Measurements from ENCODE around the gene POLE.

POLE gene

GRCh38 chr12:132593938-132594358 lies 93.2 kb downstream of the POLE start:
- peak; percentile 88 for DNase-seq (ENCODE audit: low read depth)

GRCh38 chr12:132593521-132593920 lies 93.6 kb downstream of the POLE start:
- no peak for DNase-seq (ENCODE audit: low read depth)

DNA sequence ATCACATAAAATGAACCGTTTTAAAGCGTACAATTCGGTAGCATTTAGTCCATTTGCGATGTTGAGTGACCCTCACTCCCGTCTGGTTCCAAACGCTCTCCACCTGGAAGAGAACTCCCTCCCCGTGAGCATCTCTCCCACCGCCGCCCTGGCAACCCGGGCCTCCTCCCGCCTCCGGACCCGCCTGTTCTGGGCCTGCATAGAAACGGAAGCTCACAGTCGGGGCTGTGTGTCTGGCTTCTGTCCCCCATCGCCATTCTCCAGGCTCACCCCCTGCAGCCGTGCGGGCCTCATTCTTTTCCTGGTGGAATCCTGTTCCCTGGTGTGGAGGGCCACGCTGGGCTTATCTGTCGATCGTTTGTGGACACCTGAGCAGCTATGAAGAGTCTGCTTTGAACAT lies 94.1 kb downstream of the POLE start:
- DNase-seq (ENCODE audit: low read depth), result no peak

GRCh38 chr12:132592282-132592970 lies 94.7 kb downstream of the POLE start:
- DNase-seq (ENCODE audit: low read depth), result no peak

- no peak for DNase-seq (ENCODE audit: low read depth)
Observed at GRCh38 chr12:132591107-132591935, 95.8 kb downstream of the POLE start.

- no peak for DNase-seq (ENCODE audit: low read depth)
Observed at GRCh38 chr12:132588821-132589669, 98.1 kb downstream of the POLE start.

GRCh38 chr12:132588319-132588718 lies 98.8 kb downstream of the POLE start:
- DNase-seq (ENCODE audit: low read depth), result no peak

- DNase-seq (ENCODE audit: low read depth), result no peak
Observed at GRCh38 chr12:132587781-132588180, 99.4 kb downstream of the POLE start.

- no peak for DNase-seq (ENCODE audit: low read depth)
Observed at GRCh38 chr12:132586929-132587328, 100.2 kb downstream of the POLE start.

GRCh38 chr12:132585177-132585576 lies 102.0 kb downstream of the POLE start:
- DNase-seq (ENCODE audit: low read depth), result no peak

DNA sequence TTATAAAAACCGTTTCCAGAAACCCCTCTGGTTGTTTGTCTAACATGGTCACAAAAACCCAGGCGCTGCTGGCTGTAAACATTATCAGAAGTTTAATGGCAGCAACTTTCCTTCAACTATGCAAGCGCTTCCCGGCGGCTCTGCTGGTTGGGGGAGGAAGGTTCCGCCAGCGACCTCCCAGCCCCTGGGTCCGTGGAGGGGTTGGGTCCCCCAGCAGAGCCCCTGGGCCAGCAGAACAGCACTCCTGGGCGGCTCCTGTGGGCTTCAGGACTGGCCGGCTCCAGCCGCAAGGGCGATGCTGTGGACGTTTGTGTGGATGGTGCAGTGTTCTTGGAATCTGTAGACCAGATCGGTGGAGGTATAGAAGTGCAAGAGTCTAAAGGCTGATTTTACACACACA lies 102.7 kb downstream of the POLE start:
- no peak for DNase-seq (ENCODE audit: low read depth)

DNA sequence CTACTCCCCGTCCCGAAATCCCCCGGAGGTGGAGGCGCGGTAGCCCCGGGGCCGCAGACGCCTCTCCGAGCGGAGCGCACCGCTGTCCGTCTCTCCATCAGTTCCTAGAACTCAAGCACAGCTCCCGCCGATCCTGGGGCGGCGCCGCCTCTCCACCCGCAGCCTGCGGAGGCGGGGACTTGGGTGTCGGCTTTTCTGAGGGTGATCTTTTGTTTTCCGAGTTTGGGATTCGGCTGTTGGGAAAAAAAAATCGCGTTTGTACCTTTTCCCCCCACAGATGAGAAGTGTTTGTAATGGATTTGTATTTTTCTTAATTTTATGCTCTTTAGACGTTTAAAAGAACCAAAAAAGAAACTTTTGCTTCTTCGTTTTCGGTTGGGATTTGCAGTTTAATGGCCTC lies 103.4 kb downstream of the POLE start:
- DNase-seq (ENCODE audit: low read depth), result no peak

DNA sequence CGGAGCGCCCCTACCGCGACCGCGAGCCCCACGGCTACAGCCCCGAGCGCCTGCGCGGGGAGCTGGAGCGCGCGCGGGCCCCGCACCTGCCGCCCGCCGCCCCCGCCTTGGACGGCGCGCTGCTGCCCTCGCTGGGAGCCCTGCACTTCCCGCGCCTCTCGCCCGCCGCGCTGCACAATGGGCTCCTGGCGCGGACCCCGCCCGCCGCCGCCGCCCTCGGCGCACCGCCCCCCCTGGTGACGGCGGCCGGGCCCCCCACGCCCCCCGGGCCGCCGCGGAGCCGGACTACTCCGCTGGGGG lies 103.8 kb downstream of the POLE start:
- DNase-seq (ENCODE audit: low read depth), result no peak

DNA sequence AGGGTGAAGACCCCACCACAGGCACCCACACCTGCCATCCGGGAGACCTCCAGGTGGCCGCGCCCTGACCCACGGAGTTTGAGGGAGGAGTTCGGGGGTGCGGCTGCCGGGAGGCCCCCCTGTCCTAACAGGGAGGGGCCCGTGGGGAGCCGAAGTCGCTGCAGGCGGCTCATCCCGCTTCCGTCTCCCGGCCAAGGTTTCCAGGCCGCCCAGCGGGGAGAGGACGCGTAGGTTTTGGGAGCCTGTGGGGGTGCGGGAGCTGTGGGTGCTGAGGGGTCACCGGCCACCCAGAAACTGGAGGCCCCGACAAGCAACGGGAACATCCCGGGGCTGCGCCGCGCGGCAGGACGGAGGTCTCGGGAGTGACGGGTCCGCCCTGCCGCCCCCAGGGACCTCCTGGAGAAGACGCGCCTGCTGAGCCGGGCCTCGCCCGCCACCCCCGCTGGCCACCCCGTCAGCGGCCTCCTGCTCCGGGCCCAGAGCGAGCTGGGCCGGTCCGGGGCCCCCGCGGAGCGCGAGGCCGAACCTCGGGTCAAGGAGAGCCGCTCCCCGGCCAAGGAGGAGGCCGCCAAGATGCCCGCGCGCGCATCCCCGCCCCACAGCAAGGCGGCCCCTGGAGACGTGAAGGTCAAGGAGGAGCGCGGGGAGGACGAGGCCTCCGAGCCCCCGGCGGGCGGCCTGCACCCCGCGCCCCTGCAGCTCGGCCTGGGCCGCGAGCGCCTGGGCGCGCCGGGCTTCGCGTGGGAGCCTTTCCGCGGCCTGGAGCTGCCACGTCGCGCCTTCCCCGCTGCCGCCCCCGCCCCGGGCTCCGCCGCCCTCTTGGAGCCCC lies 104.3 kb downstream of the POLE start:
- no peak for DNase-seq (ENCODE audit: low read depth)

DNA sequence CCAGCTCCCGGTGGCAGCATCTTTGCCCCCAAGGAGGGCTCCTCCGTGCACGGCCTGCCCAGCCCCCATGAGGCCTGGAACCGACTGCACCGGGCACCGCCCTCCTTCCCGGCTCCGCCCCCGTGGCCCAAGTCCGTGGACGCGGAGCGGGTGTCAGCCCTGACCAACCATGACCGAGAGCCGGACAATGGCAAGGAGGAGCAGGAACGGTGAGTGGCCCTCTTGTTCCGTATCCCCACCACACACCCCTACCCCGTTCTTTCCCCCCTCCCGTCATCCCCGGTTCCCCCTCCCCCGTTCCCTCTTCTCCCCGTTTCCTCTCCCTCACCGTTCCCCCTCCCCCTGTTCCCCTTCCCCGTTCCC lies 105.1 kb downstream of the POLE start:
- DNase-seq (ENCODE audit: low read depth), result no peak

- no peak for DNase-seq (ENCODE audit: low read depth)
Observed at GRCh38 chr12:132581348-132582057, 105.6 kb downstream of the POLE start.

DNA sequence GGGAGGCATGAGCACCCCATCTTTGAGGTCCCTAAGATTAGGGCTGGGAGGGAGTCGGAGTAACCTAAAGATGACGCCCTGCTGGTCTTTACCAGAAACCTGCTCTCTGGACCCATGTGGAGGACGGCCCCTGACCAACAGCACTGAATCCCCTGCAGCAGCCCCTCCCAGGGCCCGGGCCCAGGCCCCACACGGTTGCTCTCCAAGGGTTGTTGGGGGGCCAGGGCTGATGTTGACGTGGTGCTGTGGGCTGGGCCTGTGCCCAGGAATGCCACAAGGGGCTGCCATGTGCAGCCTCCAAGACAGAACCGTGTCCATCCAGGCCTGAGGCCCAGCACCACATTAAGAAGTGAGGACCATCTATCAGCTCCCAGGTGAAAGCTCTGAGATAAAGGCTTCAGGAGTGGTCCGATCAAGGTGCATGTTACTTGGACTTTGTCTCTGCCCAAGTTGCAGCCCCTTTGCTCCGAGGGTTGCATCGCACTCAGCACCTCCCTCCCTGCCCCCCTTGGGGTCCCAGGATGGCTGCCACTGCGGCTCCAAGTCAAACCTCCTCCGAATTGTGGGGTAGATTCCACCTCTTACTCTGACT lies 106.3 kb downstream of the POLE start:
- no peak for DNase-seq (ENCODE audit: low read depth)

DNA sequence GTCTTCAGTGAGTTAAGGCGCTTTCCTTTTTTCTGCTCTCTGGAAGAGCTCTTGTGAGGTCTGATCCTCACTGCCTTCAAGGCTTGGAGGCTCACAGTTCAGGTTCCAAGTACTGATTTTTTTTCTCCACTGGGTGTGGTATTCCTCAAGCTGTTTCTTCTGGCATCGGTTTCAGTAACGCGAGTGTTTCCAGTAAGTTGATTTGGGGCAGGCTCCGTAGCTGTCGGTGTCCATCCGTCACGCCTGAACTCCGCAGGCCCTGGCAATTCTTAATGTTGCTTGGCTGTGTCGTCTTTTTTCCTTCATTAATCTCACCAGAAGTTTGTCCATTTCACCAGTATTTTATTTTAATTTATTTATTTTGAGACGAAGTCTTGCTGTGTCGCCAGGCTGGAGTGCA lies 107.4 kb downstream of the POLE start:
- DNase-seq (ENCODE audit: low read depth), result no peak

DNA sequence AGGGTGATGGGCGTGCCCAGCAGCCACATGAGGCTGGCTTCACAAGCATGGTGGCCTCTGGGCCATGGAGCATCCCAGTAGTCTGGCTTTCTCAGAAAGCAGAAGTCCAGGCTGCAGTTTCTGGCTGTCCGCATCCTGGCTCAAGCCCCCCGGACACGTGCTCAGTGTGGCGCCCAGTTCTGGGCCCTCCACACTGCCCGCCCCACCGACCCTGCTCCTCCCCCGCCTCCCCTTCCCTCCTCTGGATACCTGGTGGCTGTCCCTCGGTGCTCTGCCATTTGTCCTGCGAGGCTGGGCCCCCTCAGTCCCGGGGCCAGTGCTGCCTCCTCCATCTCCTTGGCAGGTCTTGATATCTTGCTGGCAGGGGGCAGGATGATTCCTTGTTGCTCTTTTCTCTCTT lies 108.3 kb downstream of the POLE start:
- DNase-seq (ENCODE audit: low read depth), result no peak

DNA sequence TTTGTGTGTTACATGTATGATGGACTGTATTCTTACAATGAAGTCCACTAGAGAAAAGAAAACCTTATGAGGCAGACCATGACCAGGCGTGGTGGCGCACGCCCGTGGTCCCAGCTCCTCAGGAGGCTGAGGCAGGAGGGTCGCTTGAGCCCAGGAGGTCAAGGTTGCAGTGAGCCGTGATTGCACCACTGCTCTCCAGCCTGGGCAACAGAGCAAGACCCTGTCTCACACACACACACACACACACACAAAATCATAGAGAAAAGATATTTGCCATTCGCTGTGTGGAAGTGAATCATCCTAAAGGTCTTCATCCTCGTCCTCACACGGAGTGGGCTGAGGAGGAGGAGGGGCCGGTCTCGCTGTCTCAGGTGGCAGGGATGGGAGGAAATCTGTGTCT lies 109.0 kb downstream of the POLE start:
- no peak for DNase-seq (ENCODE audit: low read depth)
